Measurements from ENCODE around the gene ALK.

ALK gene

DNA sequence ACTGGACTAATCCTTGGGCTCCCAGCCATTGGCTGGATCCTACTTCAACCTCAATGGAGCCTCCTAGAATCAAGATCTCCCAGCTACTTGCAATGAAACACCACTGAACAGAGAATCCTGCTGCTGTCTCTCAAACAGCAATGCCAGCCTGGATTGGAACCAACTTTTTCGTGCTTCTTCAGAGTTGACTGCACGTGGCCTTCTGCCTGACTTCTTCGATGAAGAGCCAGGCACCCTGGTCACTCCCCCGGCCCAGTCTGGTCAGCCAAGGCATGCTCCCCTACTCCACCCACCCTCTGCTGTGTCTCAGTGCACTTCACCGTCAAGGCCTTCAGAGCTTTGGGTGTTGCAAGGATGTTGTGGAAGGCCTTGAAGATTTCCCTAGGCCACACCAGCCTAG is 657.5 kb downstream of the ALK start:
- TF ChIP-seq MYC (IDR thresholded peaks at IDR 0.05; ENCODE audit: low read depth, low read length) (no peak), POLR2A (IDR thresholded peaks at IDR 0.05; ENCODE audit: extremely low read depth, insufficient read length) (no peak), CTCF (IDR thresholded peaks at IDR 0.05; ENCODE audit: low read depth, low read length) (no peak), MAX (IDR thresholded peaks at IDR 0.05; ENCODE audit: low read depth, low read length) (no peak)
- DNase-seq (ENCODE audit: low read depth), result no peak
- no peak overlapping the region for H3K4me3 ChIP-seq (ENCODE audit: low read depth, low read length)

DNA sequence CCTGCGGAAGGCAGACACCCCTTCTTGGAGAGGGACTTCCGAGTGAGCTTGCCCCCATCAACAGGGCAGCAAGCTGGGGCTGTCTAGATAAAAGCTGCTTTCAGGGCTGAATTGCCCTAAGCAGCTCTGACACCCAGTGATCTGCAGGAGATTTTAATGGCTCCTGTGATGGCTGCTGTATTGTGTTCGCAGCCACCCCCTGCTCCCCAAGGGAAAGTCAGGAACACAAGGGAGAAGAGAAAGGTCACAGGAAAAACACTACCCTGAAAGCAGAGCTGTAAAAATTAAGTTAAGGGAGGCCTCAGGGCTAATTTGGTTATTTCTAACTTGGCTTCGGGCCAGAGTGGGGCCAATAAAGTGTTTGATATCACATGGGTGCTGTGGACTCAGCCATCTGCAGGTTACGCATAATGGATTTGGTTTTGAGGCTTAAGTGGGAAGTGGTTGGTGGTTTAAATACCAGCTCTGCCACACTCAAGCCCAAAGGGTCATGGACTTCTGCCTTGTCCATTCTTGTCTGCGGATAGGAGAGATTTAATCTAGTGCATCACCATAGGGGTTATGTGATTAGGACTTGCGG is 658.6 kb downstream of the ALK start:
- no peak overlapping the region for H3K4me3 ChIP-seq (ENCODE audit: low read depth, low read length)
- DNase-seq (ENCODE audit: low read depth), result no peak
- no peak for TF ChIP-seq CTCF (IDR thresholded peaks at IDR 0.05; ENCODE audit: low read depth, low read length)
- TF ChIP-seq POLR2A (IDR thresholded peaks at IDR 0.05; ENCODE audit: extremely low read depth, insufficient read length), result no peak
- no peak for TF ChIP-seq MYC (IDR thresholded peaks at IDR 0.05; ENCODE audit: low read depth, low read length)
- TF ChIP-seq MAX (IDR thresholded peaks at IDR 0.05; ENCODE audit: low read depth, low read length), result no peak

DNA sequence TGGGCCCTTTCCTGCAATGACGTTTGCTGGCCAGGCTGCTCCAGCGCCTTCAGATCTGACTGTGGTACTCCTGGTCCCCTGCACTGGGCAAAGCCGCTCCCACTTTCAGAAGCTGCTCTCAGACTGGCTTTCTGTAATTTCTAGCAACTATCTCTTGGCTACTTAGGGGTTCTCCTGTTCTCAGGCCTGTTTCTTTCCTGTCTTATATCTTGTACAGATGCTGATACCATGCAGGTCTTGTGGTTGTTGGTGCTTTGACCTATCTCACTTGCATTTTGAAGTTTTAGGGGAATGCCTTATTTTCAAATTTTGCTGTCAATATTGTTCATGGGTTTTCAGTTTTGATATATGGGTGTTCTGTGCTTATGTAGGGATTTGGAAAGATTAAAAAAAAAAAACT is 660.4 kb downstream of the ALK start:
- no peak overlapping the region for H3K4me3 ChIP-seq (ENCODE audit: low read depth, low read length)
- DNase-seq (ENCODE audit: low read depth), result no peak
- TF ChIP-seq MYC (IDR thresholded peaks at IDR 0.05; ENCODE audit: low read depth, low read length), result no peak
- no peak for TF ChIP-seq CTCF (IDR thresholded peaks at IDR 0.05; ENCODE audit: low read depth, low read length)
- TF ChIP-seq MAX (IDR thresholded peaks at IDR 0.05; ENCODE audit: low read depth, low read length), result no peak
- no peak for TF ChIP-seq POLR2A (IDR thresholded peaks at IDR 0.05; ENCODE audit: extremely low read depth, insufficient read length)

DNA sequence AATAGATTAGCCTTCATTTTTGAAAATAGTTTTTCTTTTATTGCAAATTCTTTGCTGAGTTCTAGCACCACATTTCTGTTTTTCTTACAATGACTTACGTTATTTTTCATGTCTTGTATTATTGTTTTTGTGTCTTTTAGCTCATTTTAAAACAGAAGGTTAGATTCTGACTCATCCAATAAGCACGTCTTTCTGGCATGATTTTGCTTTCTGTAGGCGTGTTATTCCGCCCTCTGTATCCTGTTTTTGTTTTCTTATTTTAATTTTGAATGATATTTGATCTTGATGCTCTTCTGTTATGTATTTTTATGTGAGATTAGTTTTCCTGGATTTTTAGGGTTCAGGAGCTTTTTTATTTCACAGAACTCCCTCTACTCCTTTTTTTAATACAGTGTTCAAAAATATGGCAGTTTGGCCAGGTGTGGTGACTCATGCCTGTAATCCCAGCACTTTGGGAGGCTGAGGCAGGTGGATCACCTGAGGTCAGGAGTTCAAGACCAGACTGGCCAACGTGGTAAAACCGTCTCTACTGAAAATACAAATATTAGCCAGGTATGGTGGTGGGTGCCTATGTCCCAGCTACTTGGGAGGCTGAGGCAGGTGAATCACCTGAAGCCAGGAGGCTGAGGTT is 661.1 kb downstream of the ALK start:
- no peak for DNase-seq (ENCODE audit: low read depth)
- TF ChIP-seq MAX (IDR thresholded peaks at IDR 0.05; ENCODE audit: low read depth, low read length) (no peak), MYC (IDR thresholded peaks at IDR 0.05; ENCODE audit: low read depth, low read length) (no peak), CTCF (IDR thresholded peaks at IDR 0.05; ENCODE audit: low read depth, low read length) (no peak), POLR2A (IDR thresholded peaks at IDR 0.05; ENCODE audit: extremely low read depth, insufficient read length) (no peak)
- no peak overlapping the region for H3K4me3 ChIP-seq (ENCODE audit: low read depth, low read length)

DNA sequence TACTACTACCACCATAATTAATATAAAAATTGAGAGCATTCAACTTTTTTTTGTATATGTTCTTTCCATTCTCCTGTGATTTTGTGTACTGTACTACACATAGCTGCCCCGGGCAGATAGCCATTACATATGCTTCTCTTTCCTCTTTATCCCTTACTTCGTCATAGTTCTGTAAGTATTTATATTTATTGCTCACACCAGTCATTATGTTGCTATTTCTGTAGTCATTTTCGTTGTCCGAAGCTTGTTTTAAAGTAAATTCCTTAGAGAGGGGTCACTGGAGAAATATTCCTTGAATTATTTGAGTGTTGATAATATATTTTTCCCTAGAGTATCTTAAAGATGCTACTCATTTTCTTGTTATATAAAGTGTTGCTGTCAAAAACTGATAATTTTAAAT is 662.2 kb downstream of the ALK start:
- no peak overlapping the region for H3K4me3 ChIP-seq (ENCODE audit: low read depth, low read length)
- no peak for DNase-seq (ENCODE audit: low read depth)
- TF ChIP-seq MAX (IDR thresholded peaks at IDR 0.05; ENCODE audit: low read depth, low read length) (no peak), POLR2A (IDR thresholded peaks at IDR 0.05; ENCODE audit: extremely low read depth, insufficient read length) (no peak), CTCF (IDR thresholded peaks at IDR 0.05; ENCODE audit: low read depth, low read length) (no peak), MYC (IDR thresholded peaks at IDR 0.05; ENCODE audit: low read depth, low read length) (no peak)

Data from NB4 (cell line).